VCaP (cell line): ENCODE results near the gene ZSCAN1.
A peak's percentile ranks its signal among the peaks of the same experiment; 100 is the strongest.

ENCODE experiments used
- H3K27ac ChIP-seq: fragments of 450-650 bp; 2 replicates; pipeline ENCODE4 v1.5.1; 2017
- TF ChIP-seq, protein P1 (sequence below): fragments of 450-650 bp; conservative IDR thresholded peaks from 2 replicates; pipeline ENCODE4 v1.5.1; 2017; ENCODE audit warnings: mild to moderate bottlenecking, moderate library complexity

The ZSCAN1 gene

DNA sequence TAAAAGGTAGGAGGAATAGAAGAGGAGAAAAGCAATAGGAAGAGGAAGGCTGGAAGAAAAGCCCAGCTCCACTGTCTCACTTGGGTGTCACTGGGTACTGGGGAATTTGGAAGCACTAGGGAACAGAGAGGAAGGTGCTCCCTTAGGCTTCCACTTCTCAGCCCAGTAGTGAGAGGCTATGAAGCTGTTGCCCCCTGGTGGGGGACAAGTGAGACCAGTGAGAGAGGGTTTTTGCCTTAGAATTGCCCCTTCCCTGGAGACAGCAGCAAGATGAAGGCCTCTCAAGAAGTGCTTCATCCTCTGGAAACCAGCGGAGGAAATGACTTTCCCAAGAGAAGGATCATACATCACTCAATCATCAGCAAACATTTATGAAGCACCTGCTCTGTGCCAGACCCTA is 26.5 kb upstream of the ZSCAN1 start:
- TF ChIP-seq, protein P1, sequence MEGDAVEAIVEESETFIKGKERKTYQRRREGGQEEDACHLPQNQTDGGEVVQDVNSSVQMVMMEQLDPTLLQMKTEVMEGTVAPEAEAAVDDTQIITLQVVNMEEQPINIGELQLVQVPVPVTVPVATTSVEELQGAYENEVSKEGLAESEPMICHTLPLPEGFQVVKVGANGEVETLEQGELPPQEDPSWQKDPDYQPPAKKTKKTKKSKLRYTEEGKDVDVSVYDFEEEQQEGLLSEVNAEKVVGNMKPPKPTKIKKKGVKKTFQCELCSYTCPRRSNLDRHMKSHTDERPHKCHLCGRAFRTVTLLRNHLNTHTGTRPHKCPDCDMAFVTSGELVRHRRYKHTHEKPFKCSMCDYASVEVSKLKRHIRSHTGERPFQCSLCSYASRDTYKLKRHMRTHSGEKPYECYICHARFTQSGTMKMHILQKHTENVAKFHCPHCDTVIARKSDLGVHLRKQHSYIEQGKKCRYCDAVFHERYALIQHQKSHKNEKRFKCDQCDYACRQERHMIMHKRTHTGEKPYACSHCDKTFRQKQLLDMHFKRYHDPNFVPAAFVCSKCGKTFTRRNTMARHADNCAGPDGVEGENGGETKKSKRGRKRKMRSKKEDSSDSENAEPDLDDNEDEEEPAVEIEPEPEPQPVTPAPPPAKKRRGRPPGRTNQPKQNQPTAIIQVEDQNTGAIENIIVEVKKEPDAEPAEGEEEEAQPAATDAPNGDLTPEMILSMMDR, result peak; percentile 59

DNA sequence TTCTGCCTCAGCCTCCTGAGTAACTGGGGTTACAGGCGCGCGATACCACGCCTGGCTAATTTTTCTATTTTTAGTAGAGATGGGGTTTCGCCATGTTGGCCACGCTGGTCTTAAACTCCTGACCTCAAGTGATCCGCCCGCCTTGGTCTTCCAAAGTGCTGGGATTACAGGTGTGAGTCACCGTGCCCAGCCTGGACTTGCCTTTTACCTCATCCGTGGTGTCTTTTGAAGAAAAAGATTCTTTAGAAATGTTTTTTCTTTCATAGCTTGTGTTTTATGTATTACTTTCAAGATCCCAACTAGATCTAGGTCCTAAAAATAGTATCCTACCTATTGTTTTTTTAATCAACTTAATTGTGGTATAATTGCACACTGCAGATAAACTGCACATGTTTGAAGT is 24.9 kb upstream of the ZSCAN1 start:
- peak overlapping the region; percentile 89 for H3K27ac ChIP-seq

More for the DNA sequence above, 26.5 kb upstream of the ZSCAN1 start:
- no peak overlapping the region for H3K27ac ChIP-seq

DNA sequence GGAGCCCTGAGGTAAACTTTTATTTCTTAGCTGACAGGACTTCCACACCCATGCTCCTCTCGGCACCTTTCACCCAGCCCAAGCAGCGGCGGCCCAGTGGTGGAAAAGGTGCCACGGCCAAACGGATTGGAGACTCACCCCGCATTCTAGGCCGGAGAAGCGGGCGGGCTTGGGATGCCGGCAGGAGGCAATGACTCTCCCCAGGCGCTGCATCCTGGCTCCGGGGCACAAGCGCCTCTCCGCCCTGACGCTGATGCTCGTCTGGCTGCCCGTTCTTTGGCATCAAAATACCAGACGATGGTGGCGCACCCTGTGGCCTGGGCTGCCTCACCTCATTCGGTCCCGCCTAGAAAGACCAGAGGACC is 24.5 kb upstream of the ZSCAN1 start:
- TF ChIP-seq, protein P1, result no peak
- H3K27ac ChIP-seq, result peak overlapping the region; percentile 89

DNA sequence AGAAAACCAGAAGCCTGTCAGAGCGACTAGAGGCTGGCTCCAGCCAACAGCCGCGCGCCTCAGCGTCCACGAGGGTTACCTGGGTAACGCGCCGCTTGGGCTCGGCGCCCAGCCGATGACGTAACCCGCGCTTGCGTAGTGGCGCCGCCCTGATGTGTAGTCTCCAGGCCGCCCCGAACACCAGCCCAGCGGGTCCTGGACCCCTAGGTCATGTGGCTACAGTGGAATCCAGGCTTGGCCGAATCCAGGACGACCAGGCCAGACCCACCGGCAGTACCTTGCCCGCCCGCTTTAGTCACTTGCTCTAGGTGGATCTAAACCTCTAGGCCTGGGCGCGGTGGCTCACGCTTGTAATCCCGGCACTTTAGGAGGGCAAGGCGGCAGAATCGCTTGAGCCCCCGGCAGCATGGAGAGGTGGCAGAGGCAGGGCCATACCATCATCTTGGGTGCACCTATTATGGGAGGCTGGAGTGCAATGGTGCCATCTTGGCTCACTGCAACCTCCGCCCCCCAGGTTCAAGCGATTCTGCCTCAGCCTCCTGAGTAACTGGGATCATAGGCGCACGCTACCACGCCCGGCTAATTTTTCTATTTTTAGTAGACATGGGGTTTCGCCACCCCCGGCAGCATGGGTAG is 24.0 kb upstream of the ZSCAN1 start:
- H3K27ac ChIP-seq, result peak overlapping the region; percentile 89
- TF ChIP-seq, protein P1, result no peak

DNA sequence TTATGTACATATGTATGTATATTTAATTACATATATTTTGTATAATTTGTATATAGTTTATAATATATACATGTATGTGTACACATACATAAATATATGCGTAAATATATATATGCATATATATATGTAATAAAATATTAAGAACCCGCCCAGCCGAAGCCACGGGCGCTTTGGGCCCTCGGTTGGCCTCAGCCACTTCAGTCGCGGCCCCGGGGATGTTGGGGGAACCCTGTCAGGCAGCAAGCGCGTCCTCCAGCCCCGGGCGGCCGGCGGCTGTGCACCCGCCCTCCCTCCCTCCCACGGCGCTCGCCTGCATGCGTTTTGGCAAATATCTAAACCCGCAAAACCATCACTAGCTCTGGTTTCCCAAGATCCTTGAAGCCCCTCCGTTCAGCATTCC is 23.3 kb upstream of the ZSCAN1 start:
- peak overlapping the region; percentile 89 for H3K27ac ChIP-seq
- TF ChIP-seq, protein P1, result no peak

DNA sequence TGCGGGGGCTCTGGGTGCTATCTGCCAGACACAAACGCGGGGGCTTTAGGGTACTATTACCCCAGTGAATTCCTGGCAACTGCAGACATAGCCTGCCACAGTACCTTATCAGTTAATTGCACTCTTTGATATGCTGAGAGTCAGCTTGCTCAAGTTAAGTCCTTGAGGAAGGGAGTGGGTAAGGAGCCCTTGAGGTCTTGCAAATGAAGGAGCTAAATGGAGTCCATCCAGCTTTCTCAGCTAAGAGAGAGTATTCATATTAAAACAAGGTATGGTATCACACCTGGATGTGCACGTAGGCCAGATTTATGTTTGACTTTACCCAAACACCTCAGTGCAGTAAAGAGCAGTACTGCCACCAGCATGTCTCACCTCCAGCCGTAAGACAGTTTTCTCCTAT is 19.7 kb upstream of the ZSCAN1 start:
- TF ChIP-seq, protein P1, result no peak
- H3K27ac ChIP-seq, result peak overlapping the region; percentile 78

DNA sequence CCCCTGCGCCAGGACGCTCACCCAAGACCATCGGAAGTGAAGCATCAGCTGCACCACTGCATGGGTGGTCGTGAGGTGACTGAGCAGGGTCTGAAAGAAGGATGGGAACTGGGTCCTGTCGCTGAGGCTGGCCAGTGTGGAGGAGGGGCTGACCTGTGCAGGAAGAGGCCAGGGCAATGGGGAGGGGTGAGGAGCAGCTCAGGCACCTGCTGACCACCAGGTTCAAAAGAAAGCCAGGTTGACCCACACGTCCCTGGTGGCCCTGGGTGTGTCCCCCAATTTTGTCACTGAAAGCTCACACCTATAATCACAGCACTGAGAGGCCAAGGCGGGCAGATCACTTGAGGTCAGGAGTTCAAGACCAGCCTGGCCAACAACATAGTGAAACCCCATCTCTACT is 13.7 kb upstream of the ZSCAN1 start:
- TF ChIP-seq, protein P1, result no peak
- no peak overlapping the region for H3K27ac ChIP-seq

DNA sequence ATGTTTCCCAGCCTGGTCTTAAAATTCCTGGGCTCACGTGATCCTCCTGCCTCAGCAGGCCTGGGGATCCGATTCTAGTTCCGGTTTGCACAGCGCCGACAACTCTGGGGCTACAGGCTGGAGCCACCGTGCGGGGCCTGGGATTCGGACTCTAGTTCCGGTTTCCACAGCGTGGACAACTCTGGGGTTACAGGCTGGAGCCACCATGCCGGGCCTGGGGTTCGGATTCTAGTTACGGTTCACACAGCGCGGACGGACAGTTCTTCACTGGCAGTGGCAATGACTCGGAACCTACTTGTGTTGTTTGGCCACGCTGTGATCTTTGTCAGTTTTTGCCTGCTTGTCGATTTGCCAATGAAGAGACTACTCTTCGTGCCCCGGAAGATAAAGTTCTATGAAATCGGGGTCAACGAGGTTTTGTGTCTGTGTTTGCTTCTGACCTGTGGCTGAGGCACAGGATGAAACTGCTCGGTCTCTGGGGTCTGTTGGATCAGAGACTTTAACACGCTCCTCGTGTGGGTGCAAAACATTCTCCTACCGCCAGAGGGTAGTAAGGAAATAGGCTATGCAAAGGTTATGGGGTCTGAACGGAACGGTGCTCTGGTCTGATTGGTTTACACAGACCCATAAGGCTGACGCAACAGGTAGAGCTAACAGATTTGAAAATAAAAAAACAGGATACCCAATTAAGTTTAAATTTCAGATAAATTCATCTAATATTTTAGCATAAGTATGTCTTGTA is 12.1 kb upstream of the ZSCAN1 start:
- H3K27ac ChIP-seq, result peak overlapping the region; percentile 33
- TF ChIP-seq, protein P1, result peak; percentile 82
